Calu3 (cell line): ENCODE measurements around the gene GPR142. TPM values are rescaled to one million over a fixed set of nuclear protein-coding genes. Genes with fewer than 3 reads are reported as not detected.

Source experiments
- BruUV-seq: library from RNA; stranded (reverse); fragments of 400-500 nt; replicated peaks from 2 replicates; lab custom pipeline; 2021; lab: Mats Ljungman, UMichigan
- CTCF ChIA-PET: fragments of 300-600 bp; sonication (Branson Sonifier 250); formaldehyde crosslinking; loops from one replicate; lab custom pipeline; 2022; ENCODE audit warnings: antibody characterized with exemption; lab: Charles Lee
- DNase-seq: peaks from one replicate; pipeline ENCODE4 v3.0.0; 2022
- H3K27ac Mint-ChIP-seq: one replicate; pipeline ENCODE4 v1.8.0; 2022; ENCODE audit warnings: mixed read lengths; ENCODE audit not compliant: unreplicated experiment
- H3K27me3 Mint-ChIP-seq: one replicate; pipeline ENCODE4 v1.8.0; 2022; ENCODE audit warnings: mixed read lengths; ENCODE audit not compliant: unreplicated experiment
- H3K36me3 Mint-ChIP-seq: one replicate; pipeline ENCODE4 v1.8.0; 2022; ENCODE audit warnings: mild to moderate bottlenecking, moderate library complexity, mixed read lengths; ENCODE audit not compliant: insufficient read depth, unreplicated experiment
- H3K4me1 Mint-ChIP-seq: one replicate; pipeline ENCODE4 v1.8.0; 2022; ENCODE audit warnings: mild to moderate bottlenecking, low read depth, mixed read lengths; ENCODE audit not compliant: unreplicated experiment
- H3K4me3 Mint-ChIP-seq: one replicate; pipeline ENCODE4 v1.8.0; 2022; ENCODE audit warnings: mild to moderate bottlenecking, low read depth, moderate library complexity, mixed read lengths; ENCODE audit not compliant: unreplicated experiment
- H3K9me3 Mint-ChIP-seq: one replicate; pipeline ENCODE4 v1.8.0; 2022; ENCODE audit warnings: low read depth, mixed read lengths; ENCODE audit not compliant: unreplicated experiment
- intact Hi-C: fragments of 100-400 bp; cut with micrococcal nuclease; formaldehyde crosslinking; loops from one replicate; pipeline ENCODE4 v1.10.0; 2022; ENCODE audit not compliant: unreplicated experiment
- total RNA-seq: library from RNA; stranded (reverse); gene quantifications from 2 replicates; pipeline ENCODE4 v1.2.3, GENCODE V29; 2022
- TF ChIP-seq, protein P1 (sequence below): fragments of 200-600 bp; IDR thresholded peaks from one replicate; pipeline ENCODE4 v1.8.0; 2022; ENCODE audit warnings: antibody characterized with exemption; ENCODE audit not compliant: unreplicated experiment

GPR142 gene
- total RNA-seq, 1 experiment from 2014 or later = not detected

GRCh38 chr17:74369665-74370490 lies 2.6 kb downstream of the GPR142 start:
- no peak for DNase-seq
- no peaks in the 10 kb centered on the region for H3K4me1 Mint-ChIP-seq
- no peak overlapping the region for H3K4me3 Mint-ChIP-seq
- H3K27ac Mint-ChIP-seq = no peak overlapping the region
- intact Hi-C loops = loop anchor here (2.0 kb wide), 1 partner anchor 123 kb away; no protein-coding TSS in a partner anchor
- BruUV-seq = no TSS peak
- TF ChIP-seq, protein P1, sequence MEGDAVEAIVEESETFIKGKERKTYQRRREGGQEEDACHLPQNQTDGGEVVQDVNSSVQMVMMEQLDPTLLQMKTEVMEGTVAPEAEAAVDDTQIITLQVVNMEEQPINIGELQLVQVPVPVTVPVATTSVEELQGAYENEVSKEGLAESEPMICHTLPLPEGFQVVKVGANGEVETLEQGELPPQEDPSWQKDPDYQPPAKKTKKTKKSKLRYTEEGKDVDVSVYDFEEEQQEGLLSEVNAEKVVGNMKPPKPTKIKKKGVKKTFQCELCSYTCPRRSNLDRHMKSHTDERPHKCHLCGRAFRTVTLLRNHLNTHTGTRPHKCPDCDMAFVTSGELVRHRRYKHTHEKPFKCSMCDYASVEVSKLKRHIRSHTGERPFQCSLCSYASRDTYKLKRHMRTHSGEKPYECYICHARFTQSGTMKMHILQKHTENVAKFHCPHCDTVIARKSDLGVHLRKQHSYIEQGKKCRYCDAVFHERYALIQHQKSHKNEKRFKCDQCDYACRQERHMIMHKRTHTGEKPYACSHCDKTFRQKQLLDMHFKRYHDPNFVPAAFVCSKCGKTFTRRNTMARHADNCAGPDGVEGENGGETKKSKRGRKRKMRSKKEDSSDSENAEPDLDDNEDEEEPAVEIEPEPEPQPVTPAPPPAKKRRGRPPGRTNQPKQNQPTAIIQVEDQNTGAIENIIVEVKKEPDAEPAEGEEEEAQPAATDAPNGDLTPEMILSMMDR = no peak
- CTCF ChIA-PET = interaction anchor here (2.7 kb wide), 1 partner anchor 10 kb away, joined by 17 read pairs; no protein-coding TSS in a partner anchor
- no peaks in the 10 kb centered on the region for H3K36me3 Mint-ChIP-seq
- peaks cover 61% of the 10 kb centered on the region for H3K27me3 Mint-ChIP-seq
- no peaks in the 10 kb centered on the region for H3K9me3 Mint-ChIP-seq

DNA sequence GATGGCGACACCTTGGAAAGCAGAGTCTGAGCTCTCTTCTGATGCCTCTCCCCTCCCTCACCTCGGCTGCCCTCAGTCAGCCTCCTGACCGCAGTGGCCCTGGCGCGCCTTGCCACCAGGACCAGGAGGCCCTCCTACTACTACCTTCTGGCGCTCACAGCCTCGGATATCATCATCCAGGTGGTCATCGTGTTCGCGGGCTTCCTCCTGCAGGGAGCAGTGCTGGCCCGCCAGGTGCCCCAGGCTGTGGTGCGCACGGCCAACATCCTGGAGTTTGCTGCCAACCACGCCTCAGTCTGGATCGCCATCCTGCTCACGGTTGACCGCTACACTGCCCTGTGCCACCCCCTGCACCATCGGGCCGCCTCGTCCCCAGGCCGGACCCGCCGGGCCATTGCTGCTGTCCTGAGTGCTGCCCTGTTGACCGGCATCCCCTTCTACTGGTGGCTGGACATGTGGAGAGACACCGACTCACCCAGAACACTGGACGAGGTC lies 4.4 kb downstream of the GPR142 start:
- intact Hi-C loops = no loop called here
- no peak overlapping the region for H3K27ac Mint-ChIP-seq
- DNase-seq = no peak
- H3K27me3 Mint-ChIP-seq = peaks cover 57% of the 10 kb centered on the region
- no peak overlapping the region for H3K4me3 Mint-ChIP-seq
- TF ChIP-seq, protein P1 = no peak
- H3K36me3 Mint-ChIP-seq = no peaks in the 10 kb centered on the region
- H3K4me1 Mint-ChIP-seq = no peaks in the 10 kb centered on the region
- no TSS peak for BruUV-seq
- CTCF ChIA-PET = interaction anchor here (0.6 kb wide), 1 partner anchor 103 kb away, joined by 3 read pairs; no protein-coding TSS in a partner anchor
- no peaks in the 10 kb centered on the region for H3K9me3 Mint-ChIP-seq

DNA sequence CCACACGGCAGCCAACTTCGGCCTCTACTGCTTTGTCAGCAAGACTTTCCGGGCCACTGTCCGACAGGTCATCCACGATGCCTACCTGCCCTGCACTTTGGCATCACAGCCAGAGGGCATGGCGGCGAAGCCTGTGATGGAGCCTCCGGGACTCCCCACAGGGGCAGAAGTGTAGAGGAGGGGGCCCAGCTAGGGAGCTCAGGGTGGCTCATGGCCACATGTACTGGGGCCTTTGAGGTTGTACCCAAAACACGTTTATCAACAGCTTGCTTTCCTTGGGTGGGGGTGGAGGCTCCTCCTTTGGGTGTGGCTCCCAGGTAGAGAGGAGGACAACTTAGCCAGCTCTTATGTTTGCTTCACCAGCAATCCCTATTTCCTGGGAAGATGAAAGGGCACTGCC lies 5.1 kb downstream of the GPR142 start:
- no peaks in the 10 kb centered on the region for H3K9me3 Mint-ChIP-seq
- H3K4me1 Mint-ChIP-seq = no peaks in the 10 kb centered on the region
- intact Hi-C loops = no loop called here
- TF ChIP-seq, protein P1 = no peak
- peaks cover 57% of the 10 kb centered on the region for H3K27me3 Mint-ChIP-seq
- H3K36me3 Mint-ChIP-seq = no peaks in the 10 kb centered on the region
- no TSS peak for BruUV-seq
- no peak overlapping the region for H3K27ac Mint-ChIP-seq
- DNase-seq = no peak
- CTCF ChIA-PET = no interaction called here
- H3K4me3 Mint-ChIP-seq = no peak overlapping the region

DNA sequence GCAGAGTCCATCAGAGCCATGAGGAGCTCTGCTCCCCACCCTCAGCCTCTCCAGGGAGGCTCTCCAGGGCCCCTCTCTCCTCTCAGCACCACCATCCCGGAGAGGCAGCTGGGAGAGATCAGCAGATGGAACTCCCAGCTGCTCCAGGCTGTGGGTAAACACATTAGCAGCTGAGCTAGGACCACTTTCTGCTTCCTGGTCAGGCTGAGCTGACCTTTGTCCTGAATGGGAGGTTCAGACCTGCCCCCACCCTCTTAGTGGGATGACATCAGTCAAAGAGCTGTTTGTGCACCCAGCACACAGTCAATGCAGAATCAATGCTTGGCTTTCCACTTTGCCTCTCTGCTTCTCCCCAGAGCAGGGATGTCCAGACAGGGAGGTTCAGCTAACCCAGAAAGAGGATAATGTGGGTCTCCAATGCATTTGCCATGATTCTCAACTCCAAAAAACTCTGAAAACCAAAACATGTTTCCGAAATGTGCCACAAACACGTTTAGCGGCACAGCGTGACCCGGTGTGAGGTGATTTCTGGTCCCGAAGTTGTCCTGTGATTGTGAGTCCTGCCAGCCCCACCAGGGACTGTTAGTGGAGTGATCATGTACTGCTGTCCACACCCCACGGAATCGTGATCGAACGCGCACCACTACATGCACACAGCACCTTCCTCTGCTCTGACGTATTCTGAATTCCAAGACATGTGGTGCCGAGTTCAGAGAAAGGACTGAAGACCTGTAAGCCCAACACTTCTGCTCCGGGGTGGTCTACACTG lies 6.7 kb downstream of the GPR142 start:
- peaks cover 57% of the 10 kb centered on the region for H3K27me3 Mint-ChIP-seq
- TF ChIP-seq, protein P1 = no peak
- CTCF ChIA-PET = interaction anchor here (0.7 kb wide), 1 partner anchor 10 kb away, joined by 3 read pairs; no protein-coding TSS in a partner anchor
- H3K27ac Mint-ChIP-seq = no peak overlapping the region
- H3K9me3 Mint-ChIP-seq = no peaks in the 10 kb centered on the region
- intact Hi-C loops = no loop called here
- no peaks in the 10 kb centered on the region for H3K36me3 Mint-ChIP-seq
- no peak overlapping the region for H3K4me3 Mint-ChIP-seq
- H3K4me1 Mint-ChIP-seq = no peaks in the 10 kb centered on the region
- DNase-seq = peak; percentile 18
- BruUV-seq = no TSS peak
